ENCODE data around the gene GALNT4. TPM values are rescaled to one million over a fixed set of nuclear protein-coding genes. Genes with fewer than 3 reads are reported as not detected.

The GALNT4 gene
- total and polyA plus RNA-seq, 10 of the 15 experiments (the other 5 are each of a cell fraction or from before 2014, with no cell fraction given): 0.90 to 2.9 (median 1.8) TPM

GRCh38 chr12:89501793-89502192, 22.8 kb downstream of the GALNT4 start:
- BruUV-seq (replicated peaks): no TSS peak
- ChIA-PET RAD21 (ENCODE audit: unreplicated experiment) (no interaction called here), CTCF (no interaction called here), POLR2A (no interaction called here), SMC1A (ENCODE audit: uncharacterized antibody, unreplicated experiment) (no interaction called here)
- ATAC-seq (no peak), FAIRE-seq (peak; percentile 13), DNase-seq (ENCODE audit: low read depth, low spot score) (no peak)
- no peaks in the 10 kb centered on the region for H3K36me3 ChIP-seq (ENCODE audit: control insufficient read depth in 2 of 2, insufficient read depth in 2 of 2, low read length in 1 of 2)
- no peaks in the 10 kb centered on the region for H3K9me3 ChIP-seq (replicated peaks; ENCODE audit: control insufficient read depth, insufficient read depth, low read length)
- no peak overlapping the region for H3K27ac ChIP-seq (ENCODE audit: control insufficient read depth, insufficient read depth)
- H3K4me3 ChIP-seq: no peak overlapping the region
- H3K4me1 ChIP-seq (ENCODE audit: control insufficient read depth, insufficient read depth, low read length): no peaks in the 10 kb centered on the region
- no peak for TF ChIP-seq E2F4 (IDR thresholded peaks at IDR 0.05; ENCODE audit: low read depth, low read length)
- TF ChIP-seq GABPA (IDR thresholded peaks at IDR 0.05; ENCODE audit: low read depth): no peak
- no peak for TF ChIP-seq LARP7 (IDR thresholded peaks at IDR 0.05)
- TF ChIP-seq, protein P1, sequence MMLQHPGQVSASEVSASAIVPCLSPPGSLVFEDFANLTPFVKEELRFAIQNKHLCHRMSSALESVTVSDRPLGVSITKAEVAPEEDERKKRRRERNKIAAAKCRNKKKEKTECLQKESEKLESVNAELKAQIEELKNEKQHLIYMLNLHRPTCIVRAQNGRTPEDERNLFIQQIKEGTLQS (IDR thresholded peaks at IDR 0.05; ENCODE audit: borderline replicate concordance, extremely low read depth, low read depth, low read length): no peak
- TF ChIP-seq ESRRA (IDR thresholded peaks at IDR 0.05; ENCODE audit: low read length): no peak
- TF ChIP-seq PRDM15 (CRISPR knock-in tag; IDR thresholded peaks at IDR 0.05): no peak
- in situ Hi-C loops (cut with MboI) (loop anchor here (25.0 kb wide), 1 partner anchor 1364 kb away; the partner anchor contains the start of genes CEP290 and TMTC3), intact Hi-C loops (cut with micrococcal nuclease; ENCODE audit: unreplicated experiment) (no loop called here)
- no peak overlapping the region for H3K4me2 ChIP-seq (ENCODE audit: control insufficient read depth, insufficient read depth)
- no peak overlapping the region for H2AFZ ChIP-seq (ENCODE audit: control insufficient read depth, low read depth, low read length)
- H3K9ac ChIP-seq (ENCODE audit: control insufficient read depth, insufficient read depth, low read length): no peak overlapping the region
- no peaks in the 10 kb centered on the region for H4K20me1 ChIP-seq (ENCODE audit: control insufficient read depth, insufficient read depth)
- H3K79me2 ChIP-seq (ENCODE audit: control insufficient read depth, insufficient read depth, low read length): no peaks in the 10 kb centered on the region
- no peaks in the 10 kb centered on the region for H3K27me3 ChIP-seq (replicated peaks in 1 of 2; ENCODE audit: control insufficient read depth in 2 of 2, insufficient read depth in 2 of 2, low read length in 1 of 2)
